Activated CD8-positive, alpha-beta memory T cell treated with anti-CD3 and anti-CD28 coated beads, Interleukin-2, amount 50 U/mL, for 24 hours (primary cell): ENCODE data around the gene CEP350.
"Not testable (repeated sequence)": the region's sequence is repeated elsewhere in the genome, so short reads cannot be mapped to it uniquely, and the experiment has no call there.

Experiments
- DNase-seq: peaks from one replicate; pipeline ENCODE4 v3.0.0-alpha.2; 2020; ENCODE audit errors: extremely low read depth

CEP350 gene

GRCh38 chr1:179950651-179951050 is 4.0 kb upstream of the CEP350 start:
- no peak for DNase-seq

DNA sequence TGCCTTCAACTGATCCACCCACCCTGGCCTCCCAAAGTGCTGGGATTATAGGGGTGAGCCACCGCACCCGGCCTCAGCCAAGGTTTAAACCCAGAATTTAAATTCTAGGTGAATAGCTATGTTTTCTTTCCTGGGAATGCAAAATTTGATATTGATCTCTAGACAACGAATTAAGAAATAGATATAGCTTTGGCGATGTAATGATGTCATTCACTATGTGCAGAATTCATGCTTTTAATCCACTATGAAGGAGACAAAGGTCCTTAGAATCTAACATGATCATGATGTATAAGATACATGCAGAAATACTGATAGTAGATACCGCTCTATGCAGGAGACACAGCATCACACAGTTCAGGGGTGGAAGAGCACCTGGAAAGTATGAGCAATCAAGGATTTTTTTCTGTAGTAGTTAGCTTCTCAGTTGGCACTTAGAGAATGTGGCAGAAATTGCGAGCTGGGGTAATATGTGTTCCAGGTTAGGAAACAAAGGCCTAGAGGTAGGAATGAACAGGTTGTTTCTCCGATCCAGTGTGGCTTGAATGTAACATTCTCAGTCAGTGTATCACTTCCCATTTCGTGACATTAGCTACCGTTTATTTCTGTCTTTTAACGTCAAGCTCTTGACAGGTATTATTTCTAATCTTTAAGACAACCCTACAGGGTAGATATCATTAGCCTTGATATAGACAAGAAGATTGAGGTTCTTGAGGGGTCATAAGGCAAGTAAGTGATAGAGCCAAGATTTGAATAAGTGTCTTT is 3.0 kb upstream of the CEP350 start:
- DNase-seq, result no peak

DNA sequence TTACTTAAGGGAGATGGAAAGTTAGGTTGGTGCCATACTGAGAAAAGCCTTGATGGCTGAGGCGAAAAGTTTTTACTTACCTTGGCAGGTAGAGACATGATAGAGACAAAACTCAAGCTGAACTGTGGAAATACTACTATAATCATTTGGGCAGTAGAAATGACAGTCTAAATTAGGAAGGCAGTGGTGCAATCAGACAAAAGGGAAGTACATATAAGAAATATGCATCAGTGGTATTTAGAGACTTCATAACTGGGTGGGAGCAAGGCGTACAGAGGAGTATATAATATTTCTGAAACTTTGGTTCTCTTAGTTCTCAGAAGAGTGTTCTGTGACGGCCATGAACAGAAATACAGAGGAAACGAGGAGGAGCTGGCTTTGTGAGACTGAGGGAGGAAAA is 2.4 kb upstream of the CEP350 start:
- DNase-seq, result no peak

- DNase-seq, result peak; percentile 9
These were observed 577 bp upstream of the CEP350 start for GRCh38 chr1:179953974-179954492.

DNA sequence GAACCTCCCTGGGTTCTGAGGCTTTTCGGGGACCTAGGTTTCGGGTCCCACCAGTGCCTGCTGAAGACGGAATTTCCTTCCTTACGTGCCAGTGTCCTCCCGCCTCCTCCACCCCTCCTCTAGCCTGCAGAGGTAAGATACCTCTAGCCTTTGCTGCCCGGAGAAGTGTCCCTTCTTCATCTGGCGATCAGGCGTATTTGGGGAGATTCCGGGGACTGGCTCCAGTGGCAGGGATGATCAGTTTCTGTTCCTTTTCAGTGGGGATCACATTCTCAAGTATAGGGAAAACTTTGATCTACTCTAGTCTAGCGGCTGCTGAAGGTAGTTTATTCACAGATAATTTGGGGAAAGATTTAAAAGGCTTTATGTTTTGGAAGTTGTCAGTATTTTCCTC is 674 bp downstream of the CEP350 start:
- DNase-seq, result no peak

- DNase-seq, result no peak
These were observed 1.1 kb downstream of the CEP350 start for GRCh38 chr1:179955731-179956130.

DNA sequence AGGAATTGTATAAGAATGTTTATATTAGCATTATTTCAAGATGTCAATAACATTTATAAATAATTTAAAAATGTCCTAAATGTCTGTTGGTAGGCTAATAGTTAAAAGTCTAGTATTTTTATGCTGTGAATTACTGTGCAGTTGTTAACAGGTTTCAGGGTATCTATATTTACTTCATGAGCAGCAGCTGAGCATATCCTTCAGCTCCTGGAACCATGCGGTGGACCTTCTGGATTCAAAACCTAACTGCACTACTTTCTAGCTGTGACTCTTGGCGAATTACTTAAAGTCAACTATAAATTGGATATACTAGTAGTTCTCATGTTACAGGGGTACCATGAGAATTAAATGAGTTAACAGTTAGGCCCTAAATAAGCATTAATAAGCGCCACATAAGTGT is 3.7 kb downstream of the CEP350 start:
- DNase-seq, result no peak

DNA sequence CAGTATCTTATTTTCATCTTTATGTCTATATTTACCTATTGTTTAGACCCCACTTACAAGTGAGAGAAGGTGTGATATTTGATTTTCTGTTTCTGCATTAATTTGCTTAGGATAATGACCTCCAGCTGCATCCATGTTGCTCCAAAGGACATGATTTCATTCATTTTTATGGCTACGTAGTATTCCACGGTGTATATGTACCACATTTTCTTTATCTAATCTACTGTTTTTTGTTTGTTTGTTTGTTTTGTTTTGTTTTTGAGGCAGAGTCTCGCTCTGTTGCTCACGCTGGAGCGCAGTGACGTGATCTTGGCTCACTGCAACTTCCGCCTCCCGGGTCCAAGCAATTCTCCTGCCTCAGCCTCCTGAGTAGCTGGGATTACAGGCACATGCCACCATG is 7.6 kb downstream of the CEP350 start:
- DNase-seq, result not testable (repeated sequence)

DNA sequence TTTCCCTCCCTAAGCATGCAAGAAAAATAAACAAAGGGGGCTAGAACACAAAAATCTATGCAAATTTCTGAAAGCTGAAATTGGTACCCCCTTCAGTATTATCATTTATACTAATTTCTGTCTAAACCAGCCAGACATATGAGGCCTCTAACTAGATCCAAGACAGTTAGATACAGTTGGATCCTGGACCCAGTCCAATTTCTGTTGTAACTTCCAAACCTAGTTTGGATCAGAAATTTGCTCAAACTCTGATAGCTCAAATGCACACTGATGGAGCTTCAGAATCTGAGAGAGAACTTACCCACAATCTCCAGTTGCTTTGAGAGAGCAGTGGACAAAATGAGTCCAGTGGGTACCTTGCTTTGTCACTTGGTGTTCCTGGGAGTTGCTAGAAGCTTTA is 11.9 kb downstream of the CEP350 start:
- DNase-seq, result no peak

- DNase-seq, result no peak
These were observed 13.8 kb downstream of the CEP350 start for GRCh38 chr1:179968284-179968993.

GRCh38 chr1:179968994-179969919 is 14.6 kb downstream of the CEP350 start:
- no peak for DNase-seq

- no peak for DNase-seq
These were observed 15.4 kb downstream of the CEP350 start for GRCh38 chr1:179969962-179970361.

GRCh38 chr1:179971563-179972496 is 17.2 kb downstream of the CEP350 start:
- DNase-seq, result no peak

DNA sequence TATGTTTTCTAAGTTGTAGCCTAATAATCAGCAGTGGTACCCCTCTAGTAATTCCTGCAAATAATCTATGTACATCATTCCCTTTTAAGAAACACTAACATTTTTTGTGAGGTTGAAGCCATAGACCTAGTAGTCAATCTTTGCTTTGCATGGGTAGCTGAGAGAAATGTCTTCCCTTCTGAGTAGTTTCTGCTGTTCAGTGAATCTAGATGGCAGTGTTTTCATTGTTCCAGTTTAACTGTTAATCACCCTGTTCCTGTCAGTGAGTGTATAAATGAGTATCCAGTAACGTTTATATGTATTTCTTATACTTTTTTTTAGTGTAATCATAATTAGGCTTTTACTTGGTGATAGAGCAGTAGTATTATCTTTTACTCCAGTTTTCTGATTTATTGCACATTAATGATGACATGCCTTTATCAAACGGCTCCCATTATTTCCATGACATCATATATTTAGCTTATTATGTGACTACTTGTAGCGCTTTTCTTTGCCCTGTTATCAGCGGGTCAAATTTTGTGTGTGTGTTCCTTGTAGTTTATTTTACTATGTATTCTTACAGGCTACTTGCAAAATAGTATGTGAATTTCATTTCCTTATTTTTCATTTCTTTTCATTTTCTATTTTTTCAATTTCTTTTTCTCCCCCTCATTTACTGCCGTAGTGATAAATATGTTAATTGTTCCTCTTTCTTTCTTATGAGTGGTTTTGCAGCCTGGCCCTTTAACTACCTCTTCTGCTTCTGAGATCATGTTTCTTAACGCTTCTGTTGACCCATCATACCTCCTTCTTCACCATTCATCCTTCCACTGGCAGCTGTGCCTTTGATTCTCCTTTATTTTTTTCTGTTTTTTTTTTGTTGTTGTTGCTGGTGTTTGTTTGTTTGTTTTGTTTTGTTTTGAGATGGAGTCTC is 18.8 kb downstream of the CEP350 start:
- DNase-seq, result no peak

- no peak for DNase-seq
These were observed 22.5 kb downstream of the CEP350 start for GRCh38 chr1:179976970-179977651.

DNA sequence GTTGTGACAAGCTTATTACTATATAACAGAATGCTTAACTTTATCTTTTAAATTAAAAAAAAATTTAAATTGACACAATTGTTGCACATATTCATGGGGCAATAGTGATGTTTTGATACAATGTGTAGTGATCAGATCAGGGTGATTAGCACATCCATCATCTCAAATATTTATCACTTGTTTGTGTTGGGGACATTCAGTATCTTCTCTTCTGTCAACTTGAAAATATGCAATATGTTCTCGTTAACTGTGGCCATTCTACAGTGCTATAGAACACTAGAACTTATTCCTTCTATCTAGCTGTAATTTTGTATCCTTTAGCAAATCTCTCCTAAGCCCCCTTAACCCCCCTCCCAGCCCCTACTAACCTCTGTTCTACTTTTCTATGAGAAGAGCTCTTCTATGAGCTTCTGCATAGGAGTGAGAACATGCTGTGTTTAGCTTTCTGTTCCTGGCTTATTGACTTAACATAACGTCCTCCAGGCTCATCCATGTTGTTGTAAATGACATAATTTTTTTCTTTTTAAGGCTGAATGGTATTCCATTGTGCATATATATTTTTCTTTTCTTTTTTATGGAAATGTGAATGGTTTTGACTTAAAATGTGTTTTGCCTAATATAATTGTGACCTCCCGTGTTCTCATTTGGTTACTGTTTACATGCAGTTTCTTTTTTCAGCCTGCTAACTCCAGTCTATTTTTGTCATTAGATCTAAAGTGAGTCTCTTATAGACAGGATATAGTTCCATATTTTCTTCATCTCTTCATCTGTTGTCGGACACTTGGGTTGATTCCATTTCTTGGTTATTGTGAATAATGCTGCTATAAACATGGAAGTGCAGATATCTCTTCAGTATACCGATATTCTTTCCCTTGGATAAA is 23.8 kb downstream of the CEP350 start:
- DNase-seq, result no peak

- DNase-seq, result no peak
These were observed 29.5 kb downstream of the CEP350 start for GRCh38 chr1:179984101-179984500.

GRCh38 chr1:179984942-179985341 is 30.3 kb downstream of the CEP350 start:
- DNase-seq, result no peak
